Activated CD8-positive, alpha-beta memory T cell treated with anti-CD3 and anti-CD28 coated beads, Interleukin-2, amount 50 U/mL, for 4 hours (primary cell): ENCODE data around the gene RRP12.
"Not testable (repeated sequence)": the region's sequence is repeated elsewhere in the genome, so short reads cannot be mapped to it uniquely, and the experiment has no call there.

Experiments
- DNase-seq: peaks from one replicate; pipeline ENCODE4 v3.0.0-alpha.2; 2020

Gene RRP12, protein sequence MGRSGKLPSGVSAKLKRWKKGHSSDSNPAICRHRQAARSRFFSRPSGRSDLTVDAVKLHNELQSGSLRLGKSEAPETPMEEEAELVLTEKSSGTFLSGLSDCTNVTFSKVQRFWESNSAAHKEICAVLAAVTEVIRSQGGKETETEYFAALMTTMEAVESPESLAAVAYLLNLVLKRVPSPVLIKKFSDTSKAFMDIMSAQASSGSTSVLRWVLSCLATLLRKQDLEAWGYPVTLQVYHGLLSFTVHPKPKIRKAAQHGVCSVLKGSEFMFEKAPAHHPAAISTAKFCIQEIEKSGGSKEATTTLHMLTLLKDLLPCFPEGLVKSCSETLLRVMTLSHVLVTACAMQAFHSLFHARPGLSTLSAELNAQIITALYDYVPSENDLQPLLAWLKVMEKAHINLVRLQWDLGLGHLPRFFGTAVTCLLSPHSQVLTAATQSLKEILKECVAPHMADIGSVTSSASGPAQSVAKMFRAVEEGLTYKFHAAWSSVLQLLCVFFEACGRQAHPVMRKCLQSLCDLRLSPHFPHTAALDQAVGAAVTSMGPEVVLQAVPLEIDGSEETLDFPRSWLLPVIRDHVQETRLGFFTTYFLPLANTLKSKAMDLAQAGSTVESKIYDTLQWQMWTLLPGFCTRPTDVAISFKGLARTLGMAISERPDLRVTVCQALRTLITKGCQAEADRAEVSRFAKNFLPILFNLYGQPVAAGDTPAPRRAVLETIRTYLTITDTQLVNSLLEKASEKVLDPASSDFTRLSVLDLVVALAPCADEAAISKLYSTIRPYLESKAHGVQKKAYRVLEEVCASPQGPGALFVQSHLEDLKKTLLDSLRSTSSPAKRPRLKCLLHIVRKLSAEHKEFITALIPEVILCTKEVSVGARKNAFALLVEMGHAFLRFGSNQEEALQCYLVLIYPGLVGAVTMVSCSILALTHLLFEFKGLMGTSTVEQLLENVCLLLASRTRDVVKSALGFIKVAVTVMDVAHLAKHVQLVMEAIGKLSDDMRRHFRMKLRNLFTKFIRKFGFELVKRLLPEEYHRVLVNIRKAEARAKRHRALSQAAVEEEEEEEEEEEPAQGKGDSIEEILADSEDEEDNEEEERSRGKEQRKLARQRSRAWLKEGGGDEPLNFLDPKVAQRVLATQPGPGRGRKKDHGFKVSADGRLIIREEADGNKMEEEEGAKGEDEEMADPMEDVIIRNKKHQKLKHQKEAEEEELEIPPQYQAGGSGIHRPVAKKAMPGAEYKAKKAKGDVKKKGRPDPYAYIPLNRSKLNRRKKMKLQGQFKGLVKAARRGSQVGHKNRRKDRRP (N-terminal part only)

DNA sequence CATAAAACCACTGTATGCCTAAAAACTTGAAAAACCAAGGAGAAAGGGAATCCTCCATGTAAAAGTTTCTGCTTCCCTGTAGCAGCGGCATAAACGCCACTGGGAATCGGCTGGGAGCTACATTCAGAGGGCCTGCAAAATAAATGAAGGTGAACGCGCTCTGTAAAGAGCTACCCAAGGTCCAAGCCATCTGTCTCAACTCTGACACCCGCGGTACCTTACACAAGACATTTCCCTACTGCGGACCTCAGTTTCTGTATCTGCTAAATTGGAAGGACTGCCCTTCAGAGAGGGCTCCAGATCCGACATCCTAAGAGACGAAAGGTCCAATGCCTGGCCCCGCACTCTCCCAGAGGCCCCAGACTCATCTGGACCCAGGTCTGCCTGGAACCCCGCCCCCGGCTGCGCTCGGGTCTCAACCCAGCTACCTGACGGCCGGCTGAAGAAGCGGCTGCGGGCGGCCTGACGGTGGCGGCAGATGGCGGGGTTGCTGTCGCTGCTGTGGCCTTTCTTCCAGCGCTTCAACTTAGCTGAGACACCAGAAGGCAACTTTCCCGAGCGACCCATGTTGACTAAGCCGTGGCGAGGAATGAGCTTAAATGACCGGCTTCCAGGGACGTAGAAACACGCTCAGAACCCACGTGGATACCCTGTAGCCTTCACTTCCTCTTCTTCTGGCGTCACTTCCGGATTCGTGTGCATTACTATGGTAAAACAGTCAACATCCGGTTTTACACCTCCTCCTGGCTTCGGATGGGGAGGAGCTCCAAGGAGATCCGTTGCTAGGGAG is at the start of gene RRP12:
Gene RRP12 (minus strand): TSS at position 676 of the 790 bp plus-strand sequence. CDS start 109 bp downstream, at position 567.
- peak; percentile 76 for DNase-seq

DNA sequence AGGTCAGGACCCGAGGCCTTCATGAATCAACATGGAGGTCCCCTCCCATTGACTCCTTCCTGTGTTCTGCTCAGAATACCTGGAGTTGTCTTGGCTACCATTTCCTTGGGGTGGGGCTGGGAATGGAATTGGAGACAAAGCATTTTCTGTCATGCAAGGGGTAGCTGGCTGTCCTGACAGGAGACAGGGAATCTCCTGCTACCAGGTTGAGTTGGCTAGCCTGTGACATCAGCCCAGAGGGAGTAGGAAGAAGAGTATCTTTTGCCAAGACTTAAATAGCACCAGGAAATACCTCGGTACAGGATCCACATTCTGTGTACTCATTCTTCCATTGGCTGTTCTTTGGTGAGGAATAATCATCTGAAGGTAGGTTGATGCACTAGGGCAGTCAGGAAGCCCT is 49.7 kb upstream of the RRP12 start:
- no peak for DNase-seq

DNA sequence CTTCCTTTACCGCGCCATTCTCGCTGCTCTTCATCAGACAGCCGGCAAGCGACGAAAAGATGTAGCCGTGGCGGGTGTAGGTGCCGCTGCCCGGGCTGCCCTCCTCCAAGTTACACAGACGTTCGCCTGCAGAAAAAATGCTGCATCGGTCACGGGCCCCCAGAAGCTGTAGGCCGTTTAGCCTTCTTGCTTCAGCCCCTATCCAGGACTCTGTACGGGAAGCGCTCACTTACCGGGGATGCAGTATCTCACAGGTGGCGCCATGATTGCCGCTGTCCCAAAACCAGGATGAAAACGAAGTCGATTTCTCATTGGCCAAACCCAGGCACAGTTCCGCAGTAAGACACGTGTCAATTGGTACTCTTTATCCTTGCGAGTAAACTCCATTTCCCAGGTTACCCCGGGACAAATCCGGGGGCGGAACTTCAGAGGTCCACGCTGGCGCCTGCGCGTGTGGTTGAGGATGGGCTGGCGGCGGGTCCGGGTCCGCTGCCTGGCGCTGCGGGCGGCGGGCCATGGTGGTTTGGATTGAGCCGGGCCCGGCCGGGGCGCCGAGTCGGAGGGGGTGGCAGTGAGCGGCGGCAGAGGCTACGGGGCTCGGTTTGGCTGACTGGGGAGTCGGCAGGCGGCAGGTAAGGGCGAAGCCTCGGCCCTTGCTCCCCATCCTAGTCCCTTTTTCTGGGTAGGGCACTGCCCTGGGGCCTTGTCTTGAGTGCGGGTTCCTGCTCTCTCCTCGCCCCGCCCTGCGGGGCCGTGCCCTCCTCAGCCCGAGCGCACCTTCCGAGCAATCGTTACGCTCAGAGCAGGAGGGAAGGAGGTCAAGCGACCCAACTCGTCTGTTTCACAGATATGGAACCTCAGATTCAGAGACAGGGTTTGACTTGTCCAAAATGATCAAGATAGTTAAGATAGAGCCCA is 44.8 kb upstream of the RRP12 start, which contains the start of the genes EXOSC1 and ZDHHC16:
Gene EXOSC1 (minus strand): TSS at position 285 of the 918 bp plus-strand sequence. CDS start 21 bp downstream, at position 264.
Gene ZDHHC16 (plus strand): TSS at position 454 of the 918 bp plus-strand sequence. CDS start 5,501 bp downstream, outside the sequence.
- DNase-seq: peak; percentile 90

DNA sequence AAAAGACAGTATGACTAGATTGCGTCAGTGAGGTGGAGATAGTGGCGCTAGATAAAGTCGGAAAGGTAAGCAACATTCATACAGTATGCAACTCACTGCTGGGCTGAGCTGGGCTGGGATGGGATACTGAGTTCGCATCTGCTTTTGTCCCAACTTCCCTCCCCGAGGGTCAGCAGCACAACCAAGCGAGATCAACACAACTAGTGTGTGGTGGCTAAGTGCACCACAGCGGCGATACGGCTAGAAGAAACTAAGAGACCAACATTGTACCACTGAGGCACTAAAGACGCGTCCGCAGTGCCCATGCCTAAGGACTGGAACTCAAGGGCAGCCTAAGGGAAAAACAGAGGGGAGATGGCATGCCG is 44.2 kb upstream of the RRP12 start:
- DNase-seq: no peak

DNA sequence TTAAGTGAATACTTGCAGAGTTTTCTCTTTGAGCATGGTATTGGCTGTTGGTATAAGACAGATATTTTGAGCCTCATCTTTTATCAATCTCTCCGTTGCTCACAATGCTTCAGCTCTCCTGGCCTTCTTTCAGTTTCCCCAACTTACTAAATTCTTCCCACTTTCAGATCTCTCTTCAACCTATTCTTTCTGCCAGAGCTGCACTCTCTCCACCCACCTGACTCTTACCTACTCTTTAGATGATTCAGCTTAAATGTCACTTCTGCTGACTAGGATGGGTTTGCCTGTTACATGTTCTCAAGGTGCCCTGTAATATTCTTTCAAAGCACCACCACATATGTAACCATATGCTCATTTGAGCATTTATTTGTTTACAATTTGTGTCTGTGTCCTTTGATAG is 43.1 kb upstream of the RRP12 start:
- no peak for DNase-seq

DNA sequence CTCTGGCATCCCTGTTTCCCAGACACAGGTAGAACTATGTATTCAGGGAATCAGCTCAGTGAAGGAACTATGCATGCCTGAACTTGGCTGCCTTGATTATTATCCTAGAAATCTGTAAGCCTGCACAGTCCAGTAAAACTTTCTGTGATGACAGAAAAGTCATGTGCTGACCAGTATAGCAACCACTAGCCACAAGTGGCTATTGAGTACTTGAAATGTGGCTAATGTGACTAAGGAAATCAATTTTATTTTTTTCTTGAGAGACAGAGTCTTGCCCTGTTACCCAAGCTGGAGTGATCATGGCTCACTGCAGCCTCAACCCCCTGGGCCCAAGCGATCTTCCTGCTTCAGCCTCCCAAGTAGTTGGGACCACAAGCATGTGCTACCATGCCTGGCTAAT is 41.1 kb upstream of the RRP12 start:
- no peak for DNase-seq

DNA sequence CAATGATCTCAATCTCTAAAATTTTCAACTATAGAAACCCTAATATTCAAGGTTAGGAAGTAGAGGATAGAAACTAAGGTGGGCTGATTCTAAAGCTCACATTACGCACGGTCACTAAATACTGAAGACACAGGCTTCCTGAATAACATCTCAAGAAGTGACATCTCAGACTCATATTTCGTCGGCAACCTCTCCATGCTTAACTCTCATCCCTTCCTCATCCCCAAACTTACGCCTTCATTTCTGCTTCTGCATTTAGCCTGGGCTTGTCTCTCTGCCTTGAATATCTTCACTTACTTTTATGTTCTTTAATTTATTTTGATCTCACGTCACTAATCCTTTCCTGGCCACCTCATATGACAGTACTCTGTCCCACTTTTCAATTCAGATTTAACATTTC is 34.1 kb upstream of the RRP12 start:
- no peak for DNase-seq

DNA sequence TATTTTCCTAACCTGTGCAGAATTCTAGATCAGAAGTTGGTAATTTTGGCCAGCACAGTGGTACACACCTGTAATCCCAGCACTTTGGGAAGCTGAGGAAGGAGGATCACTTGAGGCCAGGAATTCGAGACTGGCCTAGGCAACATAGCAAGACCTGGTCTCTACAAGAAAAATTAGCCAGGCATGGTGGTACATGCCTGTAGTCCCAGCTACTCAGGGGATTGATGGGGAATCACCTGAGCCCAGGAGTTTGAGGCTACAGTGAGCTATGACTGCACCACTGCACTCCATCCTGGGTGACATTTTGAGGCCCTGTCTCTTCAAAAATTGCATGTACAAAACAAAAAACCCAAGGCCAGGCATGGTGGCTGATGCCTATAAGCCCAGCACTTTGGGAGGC is 33.4 kb upstream of the RRP12 start:
- no peak for DNase-seq

DNA sequence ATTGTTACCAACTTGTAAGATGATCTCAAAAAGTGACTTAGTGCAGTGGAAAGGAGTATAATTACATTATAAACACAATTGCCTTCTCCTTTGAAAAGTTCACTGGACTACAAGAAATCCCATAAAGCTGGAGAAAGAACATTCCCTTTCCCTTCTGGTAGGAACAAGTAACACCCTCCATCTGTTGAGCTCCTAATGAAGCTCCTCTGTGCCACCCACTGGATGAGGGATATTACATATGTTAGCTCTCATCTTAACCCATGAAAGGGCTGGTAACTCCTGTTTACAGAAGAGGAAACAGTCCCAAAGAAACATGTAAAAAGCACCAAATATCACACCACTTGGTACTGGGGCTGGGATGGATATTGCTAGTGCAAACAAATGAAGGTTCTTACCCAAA is 32.9 kb upstream of the RRP12 start:
- no peak for DNase-seq

DNA sequence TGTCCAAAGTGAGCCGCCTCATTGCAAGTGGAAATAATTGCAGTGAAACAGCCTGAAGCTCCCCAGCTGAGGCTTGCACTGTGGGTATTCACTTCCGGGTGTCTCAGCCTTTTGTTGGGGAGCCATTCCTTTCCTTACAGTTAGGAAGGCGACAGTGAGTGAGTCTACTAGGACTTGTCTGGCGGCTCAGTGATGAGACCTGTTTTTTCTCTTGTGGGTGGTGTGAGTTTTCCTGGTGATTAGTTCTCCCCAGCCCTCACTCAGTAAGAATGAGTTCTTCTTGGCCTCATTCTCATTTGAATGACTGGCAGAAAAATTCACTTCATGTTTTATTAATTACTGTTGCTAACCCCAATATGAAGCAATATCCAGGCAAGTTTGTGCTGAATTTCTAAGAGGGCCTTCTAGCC is 27.4 kb upstream of the RRP12 start:
- peak; percentile 44 for DNase-seq

DNA sequence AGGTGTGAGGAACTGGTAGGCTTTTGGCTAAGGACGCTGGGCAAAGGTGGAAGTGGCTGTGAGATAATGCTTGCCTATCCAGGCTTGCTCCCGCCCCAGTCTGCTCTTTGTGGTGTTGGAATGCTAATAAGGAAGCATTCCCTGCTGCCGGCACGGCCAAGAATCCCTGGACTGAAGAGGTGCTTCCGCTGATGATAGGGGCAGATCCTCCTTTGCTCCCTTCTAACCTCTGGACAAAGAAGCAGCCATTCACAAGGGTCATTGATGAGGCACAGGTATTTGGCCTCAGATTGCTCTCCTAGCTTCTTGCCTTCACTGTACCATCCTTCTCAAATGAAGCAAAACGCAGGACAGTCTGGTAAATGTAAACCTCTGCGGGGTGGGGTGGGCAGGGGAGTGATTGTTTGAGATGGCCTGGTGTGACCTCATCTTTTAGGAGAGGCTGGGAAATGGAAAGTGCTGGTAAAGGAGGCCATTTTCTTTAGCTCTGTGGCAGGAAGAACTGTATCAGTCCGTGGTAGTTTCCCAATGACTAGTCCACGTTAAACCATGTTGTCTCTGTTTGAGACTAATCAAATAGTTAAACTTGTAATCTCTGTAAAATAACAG is 26.5 kb upstream of the RRP12 start:
- no peak for DNase-seq

DNA sequence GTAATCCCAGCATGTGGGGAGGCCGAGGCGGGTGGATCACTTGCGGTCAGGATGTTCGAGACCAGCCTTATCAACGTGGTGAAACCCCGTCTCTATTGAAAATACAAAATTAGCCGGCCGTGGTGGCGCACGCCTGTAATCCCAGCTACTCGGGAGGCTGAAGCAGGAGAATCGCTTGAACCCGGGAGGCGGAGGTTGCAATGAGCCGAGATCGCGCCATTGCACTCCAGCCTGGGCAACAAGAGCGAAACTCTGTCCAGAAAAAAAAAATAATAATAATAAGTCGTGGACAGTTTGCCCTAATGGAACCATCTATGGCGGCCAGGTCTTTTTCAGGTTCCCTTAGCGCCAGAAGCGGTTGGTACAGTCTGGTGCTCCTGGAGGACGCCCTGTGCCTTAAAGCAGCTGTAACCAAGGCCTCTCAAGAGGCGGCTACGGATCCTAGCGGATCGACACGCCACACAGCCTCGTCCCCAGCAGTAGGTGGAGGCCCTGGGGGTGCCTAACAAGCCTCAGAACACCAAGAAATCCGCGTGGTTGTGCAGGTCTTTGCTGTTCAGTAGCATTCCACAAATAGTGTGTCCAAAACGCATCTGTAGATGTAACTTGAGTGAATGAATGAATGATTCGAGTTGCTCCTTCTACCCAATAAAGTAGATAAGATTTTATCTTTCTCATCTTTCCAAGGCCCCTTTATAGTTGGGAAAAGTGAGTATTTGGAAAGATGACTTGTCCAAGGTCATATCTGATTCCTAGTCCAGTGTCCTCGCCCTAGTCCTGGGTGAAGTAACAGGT is 25.8 kb upstream of the RRP12 start:
- no peak for DNase-seq

DNA sequence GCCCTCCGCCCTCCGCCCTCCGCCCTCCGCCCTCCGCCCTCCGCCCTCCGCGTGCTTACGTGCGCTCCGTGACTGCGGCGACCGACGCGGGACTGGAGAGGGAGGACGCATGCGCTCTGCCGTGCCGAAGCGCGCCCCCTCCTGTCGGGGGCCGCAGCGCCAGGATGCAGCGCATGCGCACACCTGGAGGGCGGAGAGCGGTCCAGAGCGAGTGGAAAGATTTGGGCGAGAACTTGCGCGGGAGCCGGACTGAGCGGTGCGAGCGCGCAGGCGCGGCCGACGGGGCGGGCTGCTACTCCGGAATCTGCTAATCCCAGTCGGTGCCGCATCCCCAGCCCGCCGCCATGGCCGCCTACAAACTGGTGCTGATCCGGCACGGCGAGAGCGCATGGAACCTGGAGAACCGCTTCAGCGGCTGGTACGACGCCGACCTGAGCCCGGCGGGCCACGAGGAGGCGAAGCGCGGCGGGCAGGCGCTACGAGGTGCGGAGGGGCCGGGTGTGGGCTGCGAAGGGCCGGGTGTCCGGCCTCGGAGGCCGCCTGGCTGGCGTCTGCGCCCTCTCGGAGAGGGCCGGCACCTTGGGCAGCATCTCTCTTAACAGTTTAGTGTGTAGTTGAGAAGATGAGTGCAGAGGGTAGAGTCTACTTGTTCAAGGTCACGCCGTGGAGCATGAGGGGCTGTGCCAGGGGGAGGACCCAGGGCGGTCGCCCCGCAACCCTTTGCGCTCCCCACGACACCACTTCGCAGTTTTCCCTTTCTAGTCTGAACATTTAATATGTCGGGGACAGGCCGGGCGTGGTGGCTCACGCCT is 25.0 kb upstream of the RRP12 start, which contains the start of gene PGAM1:
Gene PGAM1 (plus strand): TSS at position 228 of the 812 bp plus-strand sequence. CDS start 117 bp downstream, at position 345.
- DNase-seq: peak; percentile 95

DNA sequence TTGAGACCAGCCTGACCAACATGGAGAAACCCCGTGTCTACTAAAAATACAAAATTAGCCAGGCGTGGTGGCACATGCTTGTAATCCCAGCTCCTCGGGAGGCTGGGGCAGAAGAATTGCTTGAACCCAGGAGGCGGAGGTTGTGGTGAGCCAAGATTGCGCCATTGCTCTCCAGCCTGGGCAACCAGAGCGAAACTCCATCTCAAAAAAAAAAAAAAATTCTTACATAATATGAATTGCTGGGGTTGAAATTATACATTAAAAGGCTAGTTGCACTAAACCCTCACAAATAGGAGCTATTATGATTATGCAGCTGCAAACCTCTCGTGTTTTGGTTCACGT is 22.6 kb upstream of the RRP12 start:
- DNase-seq: not testable (repeated sequence)

DNA sequence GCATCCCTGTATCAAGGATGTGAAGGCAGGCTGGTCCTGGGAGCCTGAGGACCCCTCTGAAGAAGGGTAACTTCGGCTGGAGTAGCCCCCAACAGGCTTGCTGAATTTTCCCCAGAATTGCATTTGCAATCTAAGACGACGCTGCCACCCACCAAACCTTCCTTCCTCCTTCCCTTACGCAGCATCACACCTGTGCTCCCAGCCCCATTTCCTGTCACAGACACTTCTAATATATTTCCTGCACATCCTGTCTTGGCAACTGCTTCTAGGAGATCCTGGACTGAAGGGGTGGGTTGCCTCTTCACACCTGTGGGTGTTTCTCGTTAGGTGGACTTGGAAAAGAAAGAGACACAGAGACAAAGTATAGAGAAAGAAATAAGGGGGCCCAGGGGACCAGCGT is 15.4 kb upstream of the RRP12 start:
- no peak for DNase-seq

DNA sequence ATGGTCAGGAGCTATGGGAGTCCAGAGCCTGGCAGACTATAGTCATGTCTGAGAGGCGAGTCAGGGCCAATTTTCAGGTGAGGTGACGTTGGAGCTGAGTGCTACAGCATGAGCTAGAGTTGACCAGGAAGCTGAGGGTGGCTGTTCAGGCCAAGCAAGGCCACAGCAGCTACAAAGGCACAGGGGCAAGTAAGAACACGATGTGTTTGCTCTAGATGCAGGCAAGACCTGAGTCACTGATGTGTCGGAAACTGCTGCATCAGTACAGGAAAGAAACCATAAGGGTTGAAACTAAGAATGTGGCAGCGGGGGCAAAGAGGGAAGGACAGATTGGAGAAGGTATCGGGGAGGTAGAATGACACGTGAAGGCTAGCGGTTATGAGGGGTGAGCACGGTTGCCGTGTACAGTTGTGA is 11.8 kb upstream of the RRP12 start:
- no peak for DNase-seq

DNA sequence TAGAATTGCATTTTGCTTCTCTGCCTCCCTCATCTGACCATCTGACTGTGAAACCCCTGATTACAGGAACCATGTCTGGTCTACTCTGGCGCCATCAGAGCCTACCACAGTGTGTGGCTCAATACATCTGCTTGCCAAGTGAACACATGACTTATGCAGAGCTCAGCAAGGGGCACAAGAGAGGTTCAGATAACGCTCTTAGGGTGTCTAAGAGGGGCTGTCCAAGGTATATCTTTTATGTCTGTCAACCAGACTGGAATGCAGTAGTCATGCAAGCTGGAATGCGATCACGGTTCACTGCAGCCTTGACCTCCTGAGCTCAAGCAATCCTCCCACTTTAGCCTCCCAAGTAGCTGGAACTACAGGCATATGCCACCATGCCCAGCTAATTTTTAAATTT is 10.3 kb upstream of the RRP12 start:
- DNase-seq: no peak

DNA sequence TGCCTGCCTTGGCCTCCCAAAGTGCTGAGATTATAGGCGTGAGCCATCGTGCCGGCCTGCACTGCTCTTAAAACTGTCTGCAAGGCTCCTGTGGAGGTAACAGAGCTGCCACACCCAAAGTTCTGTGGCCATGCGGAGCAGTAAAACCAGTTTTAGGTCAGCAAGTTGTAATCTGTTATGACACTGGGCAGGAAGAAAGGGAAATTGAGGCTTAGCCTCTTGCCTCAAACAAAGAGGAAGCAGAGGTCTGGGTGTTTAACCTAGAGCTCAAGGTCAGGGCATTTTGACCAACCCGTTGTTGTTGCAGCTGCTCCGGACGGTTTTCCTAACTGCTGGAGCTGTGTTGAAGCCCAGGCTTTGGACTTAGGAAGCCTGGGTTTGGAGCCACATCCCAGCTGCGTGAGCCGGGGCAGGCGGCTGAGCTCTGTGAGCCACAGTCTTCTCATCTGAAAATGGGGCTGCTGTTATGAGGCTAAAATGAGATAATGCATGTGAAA is 7.4 kb upstream of the RRP12 start:
- DNase-seq: no peak

DNA sequence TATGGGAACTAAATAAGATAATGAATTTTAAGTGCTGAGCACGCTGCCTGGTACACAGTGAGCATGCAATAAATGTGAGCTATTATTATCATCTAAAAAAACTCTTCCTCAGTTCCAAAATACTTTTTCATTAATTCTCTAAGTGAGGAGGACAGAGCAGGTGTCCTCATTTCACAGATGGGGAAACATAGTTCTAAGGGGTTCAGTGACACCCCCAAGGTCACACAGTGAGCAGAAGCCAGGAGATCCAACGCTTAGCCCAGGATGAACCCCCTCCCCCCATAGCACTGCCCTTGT is 6.8 kb upstream of the RRP12 start:
- no peak for DNase-seq
